GM12878 (cell line): ENCODE results near the gene NDOR1. TPM values are rescaled to one million over a fixed set of nuclear protein-coding genes. Genes with fewer than 3 reads are reported as not detected.

Experiments
- ATAC-seq: fragments of 200-7000 bp; cut with Tn5 transposase; 3 replicates; pipeline ENCODE4 v1.9.1; 2020; ENCODE audit warnings: mild to moderate bottlenecking, moderate library complexity
- Bru-seq: library from RNA; stranded (reverse); fragments of 400-500 nt; gene quantifications from one replicate; lab custom pipeline; 2021; lab: Mats Ljungman, UMichigan
- BruChase-seq, 2 experiments: library from RNA; stranded (reverse); fragments of 400-500 nt; gene quantifications; one replicate each; lab custom pipeline; 2021; lab: Mats Ljungman, UMichigan
- BruUV-seq: library from RNA; stranded (reverse); fragments of 400-500 nt; replicated peaks from 2 replicates; lab custom pipeline; 2021; lab: Mats Ljungman, UMichigan
- CTCF ChIA-PET: fragments of 300-600 bp; sonication (Branson Sonifier 250); formaldehyde crosslinking; extraction: SDS; loops from one replicate; lab custom pipeline; 2021; ENCODE audit warnings: inconsistent platforms; lab: Yijun Ruan, JAX
- POLR2A ChIA-PET: fragments of 350-600 bp; formaldehyde crosslinking; extraction: SDS; loops from one replicate; lab custom pipeline; 2021; ENCODE audit warnings: inconsistent platforms; lab: Charles Lee
- RAD21 ChIA-PET: fragments of 300-600 bp; sonication (Branson Sonifier 250); formaldehyde crosslinking; loops from one replicate; lab custom pipeline; 2023; ENCODE audit warnings: antibody characterized with exemption; ENCODE audit not compliant: unreplicated experiment; lab: Charles Lee
- SMC1A ChIA-PET: fragments of 300-600 bp; sonication (Branson Sonifier 250); formaldehyde crosslinking; loops from one replicate; lab custom pipeline; 2023; ENCODE audit not compliant: unreplicated experiment, uncharacterized antibody; lab: Charles Lee
- DNase-seq: peaks from one replicate; pipeline ENCODE4 v3.0.0-alpha.2; 2011; ENCODE audit warnings: low read depth, low spot score
- FAIRE-seq: peaks from 3 replicates; lab custom pipeline; 2011; peaks lifted over from hg19 to GRCh38; lab: Jason Lieb, UNC
- H2AFZ ChIP-seq: 2 replicates; pipeline ENCODE4 v1.6.0; 2011; ENCODE audit warnings: low read depth, low read length, control low read depth; ENCODE audit not compliant: control insufficient read depth
- H3K27ac ChIP-seq: 2 replicates; pipeline ENCODE4 v1.5.1; 2011; ENCODE audit warnings: control low read depth; ENCODE audit not compliant: control insufficient read depth, insufficient read depth
- H3K27me3 ChIP-seq, 2 experiments: replicated peaks in 1 of 2; 2 replicates each; pipeline versions ENCODE4 v1.6.0 to v1.6.1; 2011; ENCODE audit warnings: low read length in 1 of 2; ENCODE audit not compliant: control insufficient read depth in 2 of 2, insufficient read depth in 2 of 2
- H3K36me3 ChIP-seq, 2 experiments: 2 replicates each; pipeline ENCODE4 v1.5.1; 2011; ENCODE audit warnings: low read length in 1 of 2; ENCODE audit not compliant: control insufficient read depth in 2 of 2, insufficient read depth in 2 of 2
- H3K4me1 ChIP-seq: 2 replicates; pipeline ENCODE4 v1.6.1; 2011; ENCODE audit warnings: mild to moderate bottlenecking, low read length, moderate library complexity, mixed read lengths; ENCODE audit not compliant: control insufficient read depth, insufficient read depth
- H3K4me2 ChIP-seq: 2 replicates; pipeline ENCODE4 v1.6.0; 2011; ENCODE audit warnings: control low read depth; ENCODE audit not compliant: control insufficient read depth, insufficient read depth
- H3K4me3 ChIP-seq: fragments of 200-600 bp; sonication (generic); 2 replicates; pipeline ENCODE4 v1.5.1; 2016
- H3K79me2 ChIP-seq: 2 replicates; pipeline ENCODE4 v1.6.0; 2011; ENCODE audit warnings: low read length; ENCODE audit not compliant: control insufficient read depth, insufficient read depth
- H3K9ac ChIP-seq: 2 replicates; pipeline ENCODE4 v1.8.0; 2011; ENCODE audit warnings: low read length, control low read depth, mixed read lengths; ENCODE audit not compliant: control insufficient read depth, insufficient read depth
- H3K9me3 ChIP-seq: replicated peaks from 3 replicates; pipeline ENCODE4 v1.5.1; 2011; ENCODE audit warnings: mild to moderate bottlenecking, low read length; ENCODE audit not compliant: control insufficient read depth, insufficient read depth
- H4K20me1 ChIP-seq: 2 replicates; pipeline ENCODE4 v1.6.0; 2011; ENCODE audit not compliant: control insufficient read depth, insufficient read depth
- CBX3 ChIP-seq: fragments of 200-600 bp; sonication (generic); IDR thresholded peaks from 2 replicates; pipeline ENCODE4 v1.6.1; 2016; ENCODE audit warnings: low read depth, borderline replicate concordance
- CBX5 ChIP-seq: sonication (generic); IDR thresholded peaks from 2 replicates; pipeline ENCODE4 v1.6.1; 2016; ENCODE audit warnings: low read depth, moderate library complexity, mild to moderate bottlenecking, inconsistent platforms
- CREB1 ChIP-seq: IDR thresholded peaks from 2 replicates; pipeline ENCODE4 v1.6.1; 2012; ENCODE audit warnings: low read depth, mild to moderate bottlenecking, inconsistent platforms
- DPF2 ChIP-seq: fragments of 450-650 bp; IDR thresholded peaks from 2 replicates; pipeline ENCODE4 v1.6.1; 2017; ENCODE audit warnings: mild to moderate bottlenecking
- EGR1 ChIP-seq, 2 experiments: IDR thresholded peaks; 1 replicate in 1 of 2; 2 replicates in 1 of 2; pipeline ENCODE4 v1.6.1; 2011 to 2012; ENCODE audit warnings: low read depth in 2 of 2, low read length in 2 of 2, borderline replicate concordance in 1 of 2, mild to moderate bottlenecking in 1 of 2, moderate library complexity in 1 of 2
- FOS ChIP-seq: IDR thresholded peaks from 3 replicates; pipeline ENCODE4 v1.6.1; 2011; ENCODE audit warnings: borderline replicate concordance; ENCODE audit not compliant: insufficient read length; ENCODE audit errors: extremely low read depth
- IRF4 ChIP-seq: IDR thresholded peaks from 2 replicates; pipeline ENCODE4 v1.6.1; 2011; ENCODE audit warnings: low read depth, low read length
- JUND ChIP-seq: IDR thresholded peaks from 2 replicates; pipeline ENCODE4 v1.6.1; 2012; ENCODE audit warnings: low read depth, mild to moderate bottlenecking, low read length, improper control_type of control experiment, moderate library complexity
- KLF5 ChIP-seq: fragments of 450-650 bp; IDR thresholded peaks from 2 replicates; pipeline ENCODE4 v1.6.1; 2014; ENCODE audit warnings: mild to moderate bottlenecking; ENCODE audit not compliant: partially characterized antibody
- MAX ChIP-seq: IDR thresholded peaks from 2 replicates; pipeline ENCODE4 v1.6.1; 2012; ENCODE audit warnings: low read depth, low read length, improper control_type of control experiment
- NRF1 ChIP-seq: conservative IDR thresholded peaks from 2 replicates; pipeline ENCODE4 v1.6.1; 2011; ENCODE audit warnings: mild to moderate bottlenecking, low read depth, low read length, improper control_type of control experiment
- PBX3 ChIP-seq: IDR thresholded peaks from 2 replicates; pipeline ENCODE4 v1.6.1; 2011; ENCODE audit warnings: mild to moderate bottlenecking, low read depth, low read length, moderate library complexity; ENCODE audit not compliant: insufficient replicate concordance
- RAD51 ChIP-seq: fragments of 450-650 bp; IDR thresholded peaks from 2 replicates; pipeline ENCODE4 v1.6.1; 2016; ENCODE audit warnings: moderate library complexity, mild to moderate bottlenecking, inconsistent platforms
- SIX5 ChIP-seq: IDR thresholded peaks from 2 replicates; pipeline ENCODE4 v1.6.1; 2011; ENCODE audit warnings: mild to moderate bottlenecking, low read depth, low read length, moderate library complexity; ENCODE audit not compliant: severe bottlenecking
- ZBTB33 ChIP-seq: fragments of 450-650 bp; IDR thresholded peaks from 2 replicates; pipeline ENCODE4 v1.6.1; 2017; ENCODE audit warnings: mild to moderate bottlenecking
- WGBS: methylation state at CpG from one replicate; pipeline ENCODE4 v1.1.6; 2016; ENCODE audit warnings: low lambda C conversion rate; ENCODE audit not compliant: insufficient replicate concordance, insufficient coverage; ENCODE audit errors: missing lambda C conversion rate; 5-methylcytosine and 5-hydroxymethylcytosine counted together
- in situ Hi-C: fragments of 300-500 bp; cut with MboI; formaldehyde crosslinking; loops from 9 replicates; pipeline ENCODE4 v1.14.3; 2018; ENCODE audit warnings: mixed read lengths
- intact Hi-C: fragments of 100-400 bp; cut with micrococcal nuclease; formaldehyde crosslinking; loops from one replicate; pipeline ENCODE4 v1.14.2; 2022; ENCODE audit not compliant: unreplicated experiment
- long read RNA-seq, 2 experiments: library from polyadenylated mRNA; unstranded; transcript quantifications; one replicate each; pipeline ENCODE4 v2.0.0, GENCODE V29; 2019 to 2020
- polyA minus RNA-seq, 3 experiments: library from RNA; depleted of rRNA, polyadenylated mRNA; stranded (reverse); fragments of >200 nt; gene quantifications; 2 replicates each; pipeline ENCODE4 v1.2.3, GENCODE V29; 2011
- polyA plus RNA-seq, 11 experiments: library from polyadenylated mRNA; depleted of rRNA in 4 of 11; unstranded in 6 of 11; stranded (reverse) in 5 of 11; fragments of >200 nt; fragmentation: Nextera tagmentation in 4 of 11; fragmentation: Illumina TruSeq in 1 of 11; extraction: Ambion mirVana in 4 of 11; extraction: Trizol in 1 of 11; gene quantifications; 1 replicate in 1 of 11; 2 replicates in 10 of 11; pipeline versions ENCODE4 v1.2.1 to v1.2.3, GENCODE V29; 2011 to 2016; ENCODE audit warnings: inconsistent platforms in 2 of 11, missing spikeins in 2 of 11, low read depth in 1 of 11
- total RNA-seq, 4 experiments: library from RNA; depleted of rRNA in 3 of 4; stranded (reverse); fragments of >200 nt in 3 of 4; fragmentation: Illumina TruSeq in 1 of 4; extraction: Trizol in 1 of 4; gene quantifications; 2 replicates each; pipeline versions ENCODE4 v1.2.1 to v1.2.3, GENCODE V29; 2013 to 2021

NDOR1 gene
- 12.2 and 16.1 TPM in 2 replicates for total RNA-seq (2013; cell fraction: nucleolus; rRNA removed)
- total RNA-seq (2014; rRNA removed) (10.8 and 16.3 TPM in 2 replicates), total RNA-seq (2014; rRNA removed; fragmentation: Illumina TruSeq; extraction: Trizol) (4.6 and 5.9 TPM in 2 replicates), total RNA-seq (2021) (28.2 and 32.9 TPM in 2 replicates), polyA plus RNA-seq (2011; rRNA removed) (1.7 and 5.4 TPM in 2 replicates), polyA plus RNA-seq (2014; fragmentation: Illumina TruSeq; extraction: Trizol) (0.86 and 3.4 TPM in 2 replicates), polyA plus RNA-seq (2014; fragmentation: Nextera tagmentation; extraction: Ambion mirVana) (under 1 TPM; 0.04 to 0.05 TPM), polyA plus RNA-seq (2014; rRNA removed) (28.1 and 30.2 TPM in 2 replicates), polyA plus RNA-seq (2016; fragmentation: Nextera tagmentation; extraction: Ambion mirVana) (10 to 100 TPM; 18.0 to 21.7 TPM), polyA minus RNA-seq (2011; rRNA and poly(A)+ RNA removed) (2.3 and 5.5 TPM in 2 replicates), Bru-seq, nascent RNA (percentile 70 among the genes with signal in this experiment), BruChase-seq, experiment 1, labeled RNA remaining after a 6-hour chase (percentile 80 among the genes with signal in this experiment), BruChase-seq, experiment 2, labeled RNA remaining after a 2-hour chase (percentile 76 among the genes with signal in this experiment)
- polyA plus RNA-seq (2011; ENCODE audit: low read depth): 2.6 TPM
- polyA plus RNA-seq (2011; cell fraction: cytosol; rRNA removed): 8.3 and 11.0 TPM in 2 replicates
- 75.0 and 108 TPM in 2 replicates for polyA plus RNA-seq (2011; cell fraction: nucleus; rRNA removed)
- polyA plus RNA-seq (2012): 9.7 and 10.0 TPM in 2 replicates
- 4.3 and 4.5 TPM in 2 replicates for polyA minus RNA-seq (2011; cell fraction: cytosol; rRNA and poly(A)+ RNA removed)
- 10.3 and 16.6 TPM in 2 replicates for polyA minus RNA-seq (2011; cell fraction: nucleus; rRNA and poly(A)+ RNA removed)
- long read RNA-seq, experiment 1, partial matches to known transcripts: 1 of 5 reads
- long read RNA-seq, experiment 1, other reads (novel, unspliced or antisense): 1 of 5 reads
- long read RNA-seq, experiment 2: 0 reads

- ChIA-PET CTCF (interaction anchor here (1.3 to 2.2 kb wide), 6 partner anchors 16 to 137 kb away, joined by 3 to 10 read pairs (median 6); partner anchors contain the start of genes ANAPC2, RNF224 and SSNA1), SMC1A (no interaction called here), RAD21 (interaction anchor here (1.3 to 1.6 kb wide), 3 partner anchors 16 to 17 kb away, joined by 3 to 9 read pairs (median 5); partner anchors contain the start of genes RNF208 and SSNA1), POLR2A (interaction anchor here (1.3 to 8.0 kb wide), 8 partner anchors 16 to 136 kb away, joined by 3 to 68 read pairs (median 6); partner anchors contain the start of genes CYSRT1, MAN1B1, NELFB and RNF208)
- H3K27me3 ChIP-seq: no peaks in the 10 kb centered on the region
- H4K20me1 ChIP-seq: no peaks in the 10 kb centered on the region
- H3K36me3 ChIP-seq: 0 out of 4 replicates have a peak, but pooled peaks cover 0 to 4% of the 10 kb centered on the region in 2 experiments
- ATAC-seq (peak; percentile 64), FAIRE-seq (peak; percentile 27), DNase-seq (peak; percentile 19)
- 1% methylated on average over 93 of the region's 98 CpGs for WGBS
- H3K79me2 ChIP-seq: peaks cover 45% of the 10 kb centered on the region
- H3K27ac ChIP-seq: peak within 1 kb of the TSS; percentile 75
- H3K4me2 ChIP-seq: peak within 1 kb of the TSS; percentile 93
- no peaks in the 10 kb centered on the region for H3K9me3 ChIP-seq
- peak within 1 kb of the TSS; percentile 95 for H3K4me3 ChIP-seq
- H3K9ac ChIP-seq: peak within 1 kb of the TSS; percentile 98
- H3K4me1 ChIP-seq: peaks cover 38% of the 10 kb centered on the region
- intact Hi-C loops (no loop called here), in situ Hi-C loops (no loop called here)
- BruUV-seq: no TSS peak
- H2AFZ ChIP-seq: peak within 1 kb of the TSS; percentile 81
- TF ChIP-seq JUND (no peak), RAD51 (no peak), EGR1 (IDR thresholded peaks at IDR 0.05; ENCODE audit: borderline replicate concordance in 1 of 2, low read depth in 2 of 2, low read length in 2 of 2) (no peak; a peak in 1 of 3 replicates), CBX5 (no peak), CREB1 (peak; percentile 98), PBX3 (no peak), NRF1 (no peak), DPF2 (peak; percentile 82), SIX5 (peak; percentile 67), IRF4 (no peak), MAX (peak; percentile 69; the same call in 1 of the 2 replicates), CBX3 (no peak), ZBTB33 (no peak), KLF5 (no peak), FOS (no peak)
Observed at GRCh38 chr9:137205126-137206069, at the start of gene NDOR1, which contains the start of gene TMEM203. Gene NDOR1, plus strand, starts transcription at chr9:137205700. Its CDS starts 78 bp downstream, at chr9:137205778. Gene TMEM203, minus strand, starts transcription at chr9:137205648. Its CDS starts 234 bp downstream, at chr9:137205414.
